Colonic mucosa (tissue), 4 donors: ENCODE measurements around the gene KAT6B. TPM values are rescaled to one million over a fixed set of nuclear protein-coding genes. Genes with fewer than 3 reads are reported as not detected.
"Not testable (repeated sequence)": the region's sequence is repeated elsewhere in the genome, so short reads cannot be mapped to it uniquely, and the experiment has no call there.

Experiments used
- DNase-seq: peaks from one replicate; pipeline ENCODE4 v3.0.0-alpha.2; 2020
- H3K27ac ChIP-seq: fragments of 200-600 bp; one replicate; pipeline ENCODE4 v1.8.0; 2021
- H3K27me3 ChIP-seq: fragments of 200-600 bp; one replicate; pipeline ENCODE4 v1.8.0; 2021
- H3K36me3 ChIP-seq: fragments of 200-600 bp; one replicate; pipeline ENCODE4 v1.8.0; 2021
- H3K4me1 ChIP-seq: fragments of 200-600 bp; one replicate; pipeline ENCODE4 v1.8.0; 2021; ENCODE audit warnings: mild to moderate bottlenecking
- H3K4me3 ChIP-seq: fragments of 200-600 bp; one replicate; pipeline ENCODE4 v1.8.0; 2021
- H3K9ac ChIP-seq, 2 donors: one replicate each; pipeline ENCODE4 v1.7.0; 2013; ENCODE audit warnings: control low read depth in 2 of 2, low read depth in 2 of 2, low read length in 2 of 2
- H3K9me3 ChIP-seq: fragments of 200-600 bp; one replicate; pipeline ENCODE4 v1.8.0; 2021
- intact Hi-C: fragments of 100-400 bp; cut with DNase I; formaldehyde crosslinking; loops from one replicate; pipeline ENCODE4 v1.14.1; 2022
- total RNA-seq, 2 donors: library from RNA; stranded (reverse); fragmentation: NEBNext Ultra II Directional in 1 of 2; extraction: Animal tissue kit (Norgen Biotek cat#: 25700) in 1 of 2; gene quantifications; one replicate each; pipeline ENCODE4 v1.2.1, GENCODE V29; 2021
- TF ChIP-seq, protein P1 (sequence below): fragments of 200-600 bp; IDR thresholded peaks from one replicate; pipeline ENCODE4 v1.8.0; 2022; ENCODE audit warnings: antibody characterized with exemption, mild to moderate bottlenecking
- donor health status: healthy.
- donor health status: DM: no; HTN: no; CAD: no.
- donor health status: DM: no; HTN: no; CAD: no.

The KAT6B gene
- total RNA-seq, 2 donors from 2014 or later = 18.7 to 24.2 TPM

GRCh38 chr10:75043256-75044131 is 217.1 kb downstream of the KAT6B start:
- Histone ChIP-seq H3K27me3 (no peaks in the 10 kb centered on the region), H3K4me3 (no peak overlapping the region), H3K9ac (no peak overlapping the region), H3K27ac (no peak overlapping the region), H3K9me3 (no peaks in the 10 kb centered on the region), H3K4me1 (no peaks in the 10 kb centered on the region), H3K36me3 (no peaks in the 10 kb centered on the region)
- TF ChIP-seq, protein P1, sequence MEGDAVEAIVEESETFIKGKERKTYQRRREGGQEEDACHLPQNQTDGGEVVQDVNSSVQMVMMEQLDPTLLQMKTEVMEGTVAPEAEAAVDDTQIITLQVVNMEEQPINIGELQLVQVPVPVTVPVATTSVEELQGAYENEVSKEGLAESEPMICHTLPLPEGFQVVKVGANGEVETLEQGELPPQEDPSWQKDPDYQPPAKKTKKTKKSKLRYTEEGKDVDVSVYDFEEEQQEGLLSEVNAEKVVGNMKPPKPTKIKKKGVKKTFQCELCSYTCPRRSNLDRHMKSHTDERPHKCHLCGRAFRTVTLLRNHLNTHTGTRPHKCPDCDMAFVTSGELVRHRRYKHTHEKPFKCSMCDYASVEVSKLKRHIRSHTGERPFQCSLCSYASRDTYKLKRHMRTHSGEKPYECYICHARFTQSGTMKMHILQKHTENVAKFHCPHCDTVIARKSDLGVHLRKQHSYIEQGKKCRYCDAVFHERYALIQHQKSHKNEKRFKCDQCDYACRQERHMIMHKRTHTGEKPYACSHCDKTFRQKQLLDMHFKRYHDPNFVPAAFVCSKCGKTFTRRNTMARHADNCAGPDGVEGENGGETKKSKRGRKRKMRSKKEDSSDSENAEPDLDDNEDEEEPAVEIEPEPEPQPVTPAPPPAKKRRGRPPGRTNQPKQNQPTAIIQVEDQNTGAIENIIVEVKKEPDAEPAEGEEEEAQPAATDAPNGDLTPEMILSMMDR = no peak
- no peak for DNase-seq
- intact Hi-C loops = no loop called here

- Histone ChIP-seq H3K9me3 (no peaks in the 10 kb centered on the region), H3K4me3 (no peak overlapping the region), H3K27me3 (no peaks in the 10 kb centered on the region), H3K4me1 (no peaks in the 10 kb centered on the region), H3K27ac (no peak overlapping the region), H3K9ac (no peak overlapping the region), H3K36me3 (no peaks in the 10 kb centered on the region)
- intact Hi-C loops = no loop called here
- DNase-seq = no peak
- TF ChIP-seq, protein P1 = no peak
Measured at GRCh38 chr10:75048669-75049098, 222.3 kb downstream of the KAT6B start.

GRCh38 chr10:75049316-75050148 is 223.1 kb downstream of the KAT6B start:
- no peak overlapping the region for H3K4me3 ChIP-seq
- no peak for DNase-seq
- H3K36me3 ChIP-seq = no peaks in the 10 kb centered on the region
- TF ChIP-seq, protein P1 = no peak
- H3K27ac ChIP-seq = no peak overlapping the region
- no peaks in the 10 kb centered on the region for H3K9me3 ChIP-seq
- intact Hi-C loops = no loop called here
- H3K9ac ChIP-seq = no peak overlapping the region
- no peaks in the 10 kb centered on the region for H3K27me3 ChIP-seq
- no peaks in the 10 kb centered on the region for H3K4me1 ChIP-seq

GRCh38 chr10:75050149-75050919 is 223.9 kb downstream of the KAT6B start:
- H3K36me3 ChIP-seq = no peaks in the 10 kb centered on the region
- TF ChIP-seq, protein P1 = no peak

DNA sequence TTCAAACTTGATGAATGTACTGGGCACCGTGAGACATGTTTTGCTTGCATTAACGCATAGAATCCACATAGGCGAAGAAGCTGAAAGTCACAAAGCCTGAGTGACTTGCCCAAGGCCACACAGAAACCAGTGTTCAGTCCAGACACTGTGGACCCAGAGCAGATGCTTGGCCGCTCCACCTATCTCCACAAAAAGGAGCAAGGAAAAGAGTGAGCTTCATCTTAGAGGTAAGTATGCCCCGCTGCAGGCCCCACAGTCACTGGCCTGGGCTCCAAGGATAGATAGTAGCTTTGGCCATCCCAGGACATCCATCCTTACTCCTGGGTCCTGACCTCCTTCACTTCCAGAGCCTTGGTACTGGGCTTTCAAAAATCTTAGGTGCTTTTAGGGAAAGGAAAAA is 224.9 kb downstream of the KAT6B start:
- no peak for DNase-seq
- TF ChIP-seq, protein P1 = no peak
- intact Hi-C loops = no loop called here

More at GRCh38 chr10:75050149-75050919, 223.9 kb downstream of the KAT6B start:
- Histone ChIP-seq H3K27ac (no peak overlapping the region), H3K4me3 (no peak overlapping the region), H3K9ac (no peak overlapping the region), H3K4me1 (no peaks in the 10 kb centered on the region), H3K9me3 (no peaks in the 10 kb centered on the region), H3K27me3 (no peaks in the 10 kb centered on the region)
- intact Hi-C loops = no loop called here
- no peak for DNase-seq

GRCh38 chr10:75055896-75056406 is 229.6 kb downstream of the KAT6B start:
- DNase-seq, H3K27ac ChIP-seq, H3K9me3 ChIP-seq, H3K36me3 ChIP-seq, H3K9ac ChIP-seq, H3K4me1 ChIP-seq, H3K27me3 ChIP-seq, H3K4me3 ChIP-seq, intact Hi-C loops: not testable (repeated sequence)

More for the DNA sequence above, 224.9 kb downstream of the KAT6B start:
- Histone ChIP-seq H3K27ac (no peak overlapping the region), H3K4me1 (no peaks in the 10 kb centered on the region), H3K27me3 (no peaks in the 10 kb centered on the region), H3K9ac (no peak overlapping the region), H3K4me3 (no peak overlapping the region), H3K9me3 (no peaks in the 10 kb centered on the region), H3K36me3 (no peaks in the 10 kb centered on the region)
